Fibroblast of villous mesenchyme (primary cell): Measurements from ENCODE around the gene HBM. TPM values are rescaled to one million over a fixed set of nuclear protein-coding genes. Genes with fewer than 3 reads are reported as not detected.
"Not testable (repeated sequence)": the region's sequence is repeated elsewhere in the genome, so short reads cannot be mapped to it uniquely, and the experiment has no call there.

ENCODE experiments used
- DNase-seq: peaks from one replicate; pipeline ENCODE4 v3.0.0-alpha.2; 2010; ENCODE audit warnings: low read depth
- H3K4me3 ChIP-seq: 2 replicates; pipeline ENCODE4 v1.5.1; 2011; ENCODE audit warnings: low read depth, mild to moderate bottlenecking, low read length
- CTCF ChIP-seq: IDR thresholded peaks from 2 replicates; pipeline ENCODE4 v1.5.1; 2012; ENCODE audit warnings: low read depth, mild to moderate bottlenecking, low read length; ENCODE audit not compliant: insufficient read depth
- total RNA-seq: library from RNA; depleted of rRNA; stranded (reverse); fragments of >200 nt; gene quantifications from 2 replicates; pipeline ENCODE4 v1.2.3, GENCODE V29; 2012

Gene HBM
- total RNA-seq, 1 donor, result not detected

- DNase-seq, result no peak
- no peak overlapping the region for H3K4me3 ChIP-seq
- TF ChIP-seq CTCF, result no peak
Observed at GRCh38 chr16:175011-175949, 9.5 kb downstream of the HBM start.

- not testable (repeated sequence) for H3K4me3 ChIP-seq, DNase-seq
Observed at GRCh38 chr16:176006-176405, 10.2 kb downstream of the HBM start.

GRCh38 chr16:176477-177382 lies 11.0 kb downstream of the HBM start, which contains the start of gene HBA1:
Gene HBA1, plus strand, starts transcription at chr16:176680. Its CDS starts 37 bp downstream, at chr16:176717.
- H3K4me3 ChIP-seq, DNase-seq: not testable (repeated sequence)

DNA sequence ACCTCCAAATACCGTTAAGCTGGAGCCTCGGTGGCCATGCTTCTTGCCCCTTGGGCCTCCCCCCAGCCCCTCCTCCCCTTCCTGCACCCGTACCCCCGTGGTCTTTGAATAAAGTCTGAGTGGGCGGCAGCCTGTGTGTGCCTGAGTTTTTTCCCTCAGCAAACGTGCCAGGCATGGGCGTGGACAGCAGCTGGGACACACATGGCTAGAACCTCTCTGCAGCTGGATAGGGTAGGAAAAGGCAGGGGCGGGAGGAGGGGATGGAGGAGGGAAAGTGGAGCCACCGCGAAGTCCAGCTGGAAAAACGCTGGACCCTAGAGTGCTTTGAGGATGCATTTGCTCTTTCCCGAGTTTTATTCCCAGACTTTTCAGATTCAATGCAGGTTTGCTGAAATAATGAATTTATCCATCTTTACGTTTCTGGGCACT lies 11.6 kb downstream of the HBM start:
- H3K4me3 ChIP-seq, result no peak overlapping the region
- peak; percentile 36 for DNase-seq
- TF ChIP-seq CTCF, result no peak

DNA sequence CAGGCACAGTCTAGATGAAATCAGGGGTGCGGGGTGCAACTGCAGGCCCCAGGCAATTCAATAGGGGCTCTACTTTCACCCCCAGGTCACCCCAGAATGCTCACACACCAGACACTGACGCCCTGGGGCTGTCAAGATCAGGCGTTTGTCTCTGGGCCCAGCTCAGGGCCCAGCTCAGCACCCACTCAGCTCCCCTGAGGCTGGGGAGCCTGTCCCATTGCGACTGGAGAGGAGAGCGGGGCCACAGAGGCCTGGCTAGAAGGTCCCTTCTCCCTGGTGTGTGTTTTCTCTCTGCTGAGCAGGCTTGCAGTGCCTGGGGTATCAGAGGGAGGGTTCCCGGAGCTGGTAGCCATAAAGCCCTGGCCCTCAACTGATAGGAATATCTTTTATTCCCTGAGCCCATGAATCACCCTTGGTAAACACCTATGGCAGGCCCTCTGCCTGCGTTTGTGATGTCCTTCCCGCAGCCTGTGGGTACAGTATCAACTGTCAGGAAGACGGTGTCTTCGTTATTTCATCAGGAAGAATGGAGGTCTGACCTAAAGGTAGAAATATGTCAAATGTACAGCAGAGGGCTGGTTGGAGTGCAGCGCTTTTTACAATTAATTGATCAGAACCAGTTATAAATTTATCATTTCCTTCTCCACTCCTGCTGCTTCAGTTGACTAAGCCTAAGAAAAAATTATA lies 12.3 kb downstream of the HBM start:
- DNase-seq, result no peak
- H3K4me3 ChIP-seq, result no peak overlapping the region
- no peak for TF ChIP-seq CTCF

DNA sequence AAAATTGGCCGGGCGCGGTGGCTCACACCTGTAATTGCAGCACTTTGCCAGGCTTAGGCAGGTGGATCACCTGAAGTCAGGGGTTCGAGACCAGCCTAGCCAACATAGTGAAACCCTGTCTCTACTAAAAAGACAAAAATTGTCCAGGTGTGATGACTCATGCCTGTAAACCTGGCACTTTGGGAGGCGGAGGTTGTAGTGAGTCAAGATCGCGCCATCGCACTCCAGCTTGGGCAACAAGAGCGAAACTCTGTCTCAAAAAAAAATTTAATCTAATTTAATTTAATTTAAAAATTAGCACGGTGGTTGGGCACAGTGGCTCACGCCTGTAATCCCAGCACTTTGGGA lies 12.9 kb downstream of the HBM start:
- no peak for TF ChIP-seq CTCF
- no peak overlapping the region for H3K4me3 ChIP-seq
- no peak for DNase-seq

DNA sequence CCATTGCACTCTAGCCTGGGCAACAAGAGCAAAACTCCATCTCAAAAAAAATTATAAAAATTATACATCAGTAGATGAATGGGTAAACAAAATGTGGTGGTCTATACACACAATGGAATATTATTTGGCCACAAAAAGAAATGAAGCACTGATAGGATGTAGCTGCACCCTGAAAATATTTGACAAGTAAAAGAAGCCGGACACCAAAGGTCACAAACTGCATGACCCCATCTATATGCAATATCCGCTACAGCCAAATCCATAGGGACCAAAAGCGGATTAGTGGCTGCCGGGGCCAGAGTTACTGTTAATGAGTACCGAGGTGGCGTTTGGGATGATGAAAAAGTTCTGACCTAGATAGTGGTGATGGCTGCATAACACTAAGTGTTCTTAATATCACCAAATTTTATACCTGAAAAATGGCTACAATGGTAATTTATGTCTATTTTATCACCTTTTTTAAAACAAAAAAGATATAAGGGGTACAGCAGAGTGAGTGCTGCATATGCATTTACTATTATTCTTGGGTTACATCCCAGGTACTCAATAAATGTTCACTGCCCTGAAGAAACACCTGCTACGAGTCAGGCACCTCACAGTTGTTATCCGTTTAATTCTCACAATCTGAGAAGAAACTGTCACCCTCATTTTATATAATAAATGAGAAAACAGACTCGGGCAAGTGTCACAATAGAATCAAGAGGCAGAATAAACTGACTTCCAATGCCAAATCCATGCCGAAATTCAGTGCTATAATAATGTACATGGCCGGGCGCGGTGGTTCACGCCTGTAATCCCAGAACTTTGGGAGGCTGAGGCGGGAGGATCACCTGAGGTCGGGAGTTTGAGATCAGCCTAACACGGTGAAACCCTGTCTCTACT lies 13.7 kb downstream of the HBM start:
- TF ChIP-seq CTCF, result no peak
- no peak for DNase-seq
- H3K4me3 ChIP-seq, result no peak overlapping the region
